Measurements from ENCODE around the gene ZIC1.

DNA sequence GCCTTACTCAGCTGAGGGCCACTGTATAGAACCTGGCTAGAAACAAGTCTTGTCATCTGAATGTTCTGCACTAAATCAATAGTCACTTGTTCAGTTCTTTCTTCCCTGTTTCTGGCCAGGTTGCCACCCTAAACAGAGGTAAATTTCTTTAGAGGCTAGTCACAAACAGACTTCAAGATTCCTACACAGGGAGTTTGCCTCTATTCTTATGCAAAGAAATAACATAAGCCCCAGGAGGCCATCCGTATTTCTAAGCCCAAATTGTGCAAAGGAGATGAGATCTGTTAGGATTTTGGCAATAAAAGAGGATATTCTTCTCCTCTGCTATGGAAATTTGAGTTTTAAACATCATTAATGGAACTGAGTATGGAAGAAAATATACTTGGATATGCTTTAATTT is 7.7 kb upstream of the ZIC1 start:
- TF ChIP-seq POLR2A (IDR thresholded peaks at IDR 0.05): no peak
- TF ChIP-seq, protein P1, sequence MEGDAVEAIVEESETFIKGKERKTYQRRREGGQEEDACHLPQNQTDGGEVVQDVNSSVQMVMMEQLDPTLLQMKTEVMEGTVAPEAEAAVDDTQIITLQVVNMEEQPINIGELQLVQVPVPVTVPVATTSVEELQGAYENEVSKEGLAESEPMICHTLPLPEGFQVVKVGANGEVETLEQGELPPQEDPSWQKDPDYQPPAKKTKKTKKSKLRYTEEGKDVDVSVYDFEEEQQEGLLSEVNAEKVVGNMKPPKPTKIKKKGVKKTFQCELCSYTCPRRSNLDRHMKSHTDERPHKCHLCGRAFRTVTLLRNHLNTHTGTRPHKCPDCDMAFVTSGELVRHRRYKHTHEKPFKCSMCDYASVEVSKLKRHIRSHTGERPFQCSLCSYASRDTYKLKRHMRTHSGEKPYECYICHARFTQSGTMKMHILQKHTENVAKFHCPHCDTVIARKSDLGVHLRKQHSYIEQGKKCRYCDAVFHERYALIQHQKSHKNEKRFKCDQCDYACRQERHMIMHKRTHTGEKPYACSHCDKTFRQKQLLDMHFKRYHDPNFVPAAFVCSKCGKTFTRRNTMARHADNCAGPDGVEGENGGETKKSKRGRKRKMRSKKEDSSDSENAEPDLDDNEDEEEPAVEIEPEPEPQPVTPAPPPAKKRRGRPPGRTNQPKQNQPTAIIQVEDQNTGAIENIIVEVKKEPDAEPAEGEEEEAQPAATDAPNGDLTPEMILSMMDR (IDR thresholded peaks at IDR 0.05): no peak
